SK-N-MC (cell line): Measurements from ENCODE around the gene DFFB.

ENCODE experiments used
- DNase-seq: peaks from one replicate; pipeline ENCODE4 v3.0.0-alpha.2; 2011; ENCODE audit warnings: low read depth, low spot score
- H3K27ac ChIP-seq: fragments of 200-600 bp; sonication (generic); 2 replicates; pipeline ENCODE4 v1.5.1; 2016; ENCODE audit warnings: mixed run types
- H3K36me3 ChIP-seq: fragments of 200-600 bp; sonication (generic); 2 replicates; pipeline ENCODE4 v1.6.1; 2017; ENCODE audit warnings: antibody characterized with exemption, low read length, mixed read lengths; ENCODE audit not compliant: insufficient read depth
- H3K4me3 ChIP-seq: fragments of 200-600 bp; sonication (generic); 2 replicates; pipeline ENCODE4 v1.5.1; 2016
- H3K9ac ChIP-seq: fragments of 200-600 bp; sonication (generic); 2 replicates; pipeline ENCODE4 v1.8.0; 2017; ENCODE audit warnings: mixed run types, mixed read lengths; ENCODE audit not compliant: insufficient read length
- H3K9me3 ChIP-seq: fragments of 200-600 bp; sonication (generic); 2 replicates; pipeline ENCODE4 v1.6.1; 2017; ENCODE audit warnings: low read depth, mild to moderate bottlenecking, antibody characterized with exemption, low read length, moderate library complexity, mixed read lengths
- EZH2 ChIP-seq: fragments of 200-600 bp; sonication (generic); IDR thresholded peaks from one replicate; pipeline ENCODE4 v1.6.1; 2017; ENCODE audit warnings: antibody characterized with exemption
- FOXP2 ChIP-seq: optimal IDR thresholded peaks from 2 replicates; pipeline ENCODE3; 2011; ENCODE audit warnings: mild to moderate bottlenecking, moderate library complexity; ENCODE audit not compliant: insufficient read depth; ENCODE audit errors: extremely low read length, control extremely low read depth
- POLR2AphosphoS5 ChIP-seq: IDR thresholded peaks from 2 replicates; pipeline ENCODE4 v1.6.1; 2012; ENCODE audit warnings: mild to moderate bottlenecking, low read depth, low read length, borderline replicate concordance

Gene DFFB

DNA sequence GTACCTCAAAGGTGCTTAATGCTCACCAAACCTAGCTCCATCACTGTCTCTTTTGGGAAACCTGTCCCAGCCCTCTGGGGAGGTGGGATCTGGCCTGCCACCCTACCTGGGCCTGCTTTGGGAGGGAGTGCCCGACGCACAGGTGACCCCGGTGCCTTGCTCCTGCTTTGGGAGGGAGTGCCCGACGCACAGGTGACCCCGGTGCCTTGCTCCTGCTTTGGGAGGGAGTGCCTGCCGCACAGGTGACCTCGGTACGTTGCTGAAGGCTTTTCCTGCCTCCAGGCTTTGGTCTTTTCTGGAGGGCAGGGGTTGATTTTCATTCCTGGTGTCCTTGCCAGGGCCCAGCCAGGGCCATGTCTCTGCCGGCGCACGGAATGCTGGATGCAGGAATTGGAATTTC is 68.0 kb downstream of the DFFB start:
- no peak for TF ChIP-seq FOXP2
- no peak for TF ChIP-seq EZH2
- TF ChIP-seq POLR2AphosphoS5 = no peak
- no peaks in the 10 kb centered on the region for H3K36me3 ChIP-seq
- no peak for DNase-seq
- no peak overlapping the region for H3K4me3 ChIP-seq
- no peak overlapping the region for H3K9ac ChIP-seq
- H3K27ac ChIP-seq = no peak overlapping the region
- H3K9me3 ChIP-seq = no peaks in the 10 kb centered on the region

GRCh38 chr1:3925762-3926161 is 68.5 kb downstream of the DFFB start:
- Histone ChIP-seq H3K4me3 (no peak overlapping the region), H3K9me3 (no peaks in the 10 kb centered on the region), H3K36me3 (no peaks in the 10 kb centered on the region), H3K9ac (no peak overlapping the region), H3K27ac (no peak overlapping the region)
- no peak for TF ChIP-seq POLR2AphosphoS5
- TF ChIP-seq EZH2 = no peak
- TF ChIP-seq FOXP2 = no peak
- no peak for DNase-seq

DNA sequence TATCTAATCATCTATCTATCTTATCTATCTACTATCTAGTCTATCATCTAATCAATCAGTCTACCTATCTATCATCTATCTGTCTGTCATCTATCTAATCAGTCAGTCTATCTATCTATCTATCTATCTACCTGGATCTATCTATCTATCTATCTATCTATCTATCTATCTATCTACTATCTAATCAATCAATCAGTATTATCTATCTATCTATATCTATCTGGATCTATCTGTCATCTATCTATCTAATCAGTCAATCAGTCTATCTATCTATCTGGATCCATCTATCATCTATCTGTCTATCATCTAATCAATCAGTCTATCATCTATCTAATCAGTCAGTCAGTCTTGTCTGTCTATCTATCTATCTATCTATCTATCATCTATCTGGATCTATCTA is 69.7 kb downstream of the DFFB start:
- no peak for TF ChIP-seq EZH2
- TF ChIP-seq FOXP2 = no peak
- TF ChIP-seq POLR2AphosphoS5 = no peak
- no peak overlapping the region for H3K27ac ChIP-seq
- H3K4me3 ChIP-seq = no peak overlapping the region
- no peaks in the 10 kb centered on the region for H3K36me3 ChIP-seq
- H3K9ac ChIP-seq = no peak overlapping the region
- DNase-seq = no peak
- H3K9me3 ChIP-seq = no peaks in the 10 kb centered on the region

GRCh38 chr1:3928586-3928985 is 71.3 kb downstream of the DFFB start:
- H3K9me3 ChIP-seq = no peaks in the 10 kb centered on the region
- no peak overlapping the region for H3K27ac ChIP-seq
- no peak for TF ChIP-seq FOXP2
- no peak for TF ChIP-seq EZH2
- TF ChIP-seq POLR2AphosphoS5 = no peak
- no peak for DNase-seq
- no peaks in the 10 kb centered on the region for H3K36me3 ChIP-seq
- no peak overlapping the region for H3K4me3 ChIP-seq
- H3K9ac ChIP-seq = no peak overlapping the region

DNA sequence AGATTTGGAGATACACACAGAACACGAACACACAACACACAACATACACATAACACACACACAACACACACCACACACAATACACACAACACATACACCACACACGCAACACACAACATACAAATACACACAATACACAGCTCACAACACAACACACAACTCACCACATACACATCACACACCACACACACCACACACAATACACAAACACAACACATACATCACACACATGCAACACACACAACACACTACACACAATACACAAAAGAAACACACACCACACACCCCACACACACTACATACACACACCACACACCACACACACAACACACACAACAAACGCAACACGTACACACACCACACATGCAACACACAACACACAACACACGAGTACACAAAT is 71.8 kb downstream of the DFFB start:
- H3K36me3 ChIP-seq = no peaks in the 10 kb centered on the region
- no peak overlapping the region for H3K9ac ChIP-seq
- TF ChIP-seq EZH2 = no peak
- TF ChIP-seq POLR2AphosphoS5 = no peak
- TF ChIP-seq FOXP2 = no peak
- DNase-seq = no peak
- H3K9me3 ChIP-seq = no peaks in the 10 kb centered on the region
- no peak overlapping the region for H3K4me3 ChIP-seq
- no peak overlapping the region for H3K27ac ChIP-seq

GRCh38 chr1:3930301-3931006 is 73.2 kb downstream of the DFFB start:
- no peaks in the 10 kb centered on the region for H3K9me3 ChIP-seq
- H3K36me3 ChIP-seq = no peaks in the 10 kb centered on the region
- TF ChIP-seq POLR2AphosphoS5 = no peak
- DNase-seq = no peak
- H3K4me3 ChIP-seq = no peak overlapping the region
- H3K9ac ChIP-seq = no peak overlapping the region
- no peak overlapping the region for H3K27ac ChIP-seq

DNA sequence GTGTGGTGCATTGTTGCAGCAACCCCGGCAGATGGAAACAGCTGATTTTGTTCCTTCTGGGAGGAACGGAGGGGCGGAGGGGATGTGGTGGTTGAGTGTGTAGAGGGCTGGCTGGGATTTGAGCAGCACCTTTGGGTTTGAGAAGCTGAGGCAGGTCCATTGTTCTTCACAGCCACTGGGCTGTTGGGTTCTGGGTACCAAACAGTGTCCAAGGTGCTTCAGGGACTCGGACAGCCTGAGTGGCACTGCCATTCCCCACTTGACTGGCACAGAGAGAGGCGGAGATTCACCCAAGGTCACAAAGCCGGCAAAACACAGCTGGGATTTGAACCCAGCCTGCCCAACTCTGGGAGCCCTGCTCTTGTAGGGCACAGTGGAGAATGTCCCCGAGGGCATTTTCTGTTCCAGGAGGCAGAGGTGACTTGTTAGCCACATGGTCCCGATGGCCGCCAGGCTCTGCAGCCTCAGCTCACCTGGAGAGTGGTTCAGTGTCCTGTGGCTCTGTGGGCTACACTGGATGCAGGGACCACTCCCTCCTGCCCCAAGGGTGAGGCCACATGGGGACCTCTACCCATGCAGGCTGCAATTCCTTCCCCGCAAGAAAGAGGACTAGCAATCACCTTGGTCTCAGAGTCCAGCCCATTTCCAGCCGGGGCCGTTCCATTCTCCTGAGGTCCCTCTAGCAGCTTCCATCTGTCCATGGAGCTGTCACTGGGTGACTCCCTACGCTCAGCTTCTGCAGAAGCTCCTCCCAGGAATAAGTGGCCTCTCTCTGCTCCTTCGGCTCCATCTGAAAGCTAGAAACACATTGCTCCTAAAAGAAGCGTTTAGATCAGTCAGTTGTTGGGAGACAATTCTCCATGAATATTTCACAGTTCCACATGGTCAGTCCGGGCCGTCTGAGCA is 74.0 kb downstream of the DFFB start:
- H3K4me3 ChIP-seq = no peak overlapping the region
- no peaks in the 10 kb centered on the region for H3K36me3 ChIP-seq
- no peak overlapping the region for H3K27ac ChIP-seq
- DNase-seq = no peak
- no peak overlapping the region for H3K9ac ChIP-seq
- no peak for TF ChIP-seq EZH2
- no peaks in the 10 kb centered on the region for H3K9me3 ChIP-seq

GRCh38 chr1:3932156-3932919 is 75.1 kb downstream of the DFFB start:
- DNase-seq = no peak
- no peak overlapping the region for H3K4me3 ChIP-seq
- no peak overlapping the region for H3K9ac ChIP-seq
- no peak overlapping the region for H3K27ac ChIP-seq
- peaks cover 4% of the 10 kb centered on the region; the same call in 1 of the 2 replicates for H3K9me3 ChIP-seq
- no peak for TF ChIP-seq FOXP2
- TF ChIP-seq POLR2AphosphoS5 = no peak
- no peak for TF ChIP-seq EZH2
- no peaks in the 10 kb centered on the region for H3K36me3 ChIP-seq
